ENCODE data around the gene HOXC10. TPM values are rescaled to one million over a fixed set of nuclear protein-coding genes. Genes with fewer than 3 reads are reported as not detected.

Gene HOXC10
- total RNA-seq, 1 donor from 2014 or later, result not detected

GRCh38 chr12:54039417-54040147, 54.6 kb downstream of the HOXC10 start:
- H3K4me1 ChIP-seq (ENCODE audit: insufficient read depth, low read length), result no peaks in the 10 kb centered on the region
- H3K9ac ChIP-seq (ENCODE audit: low read length), result no peak overlapping the region
- peaks cover 75% of the 10 kb centered on the region for H3K27me3 ChIP-seq (ENCODE audit: insufficient read depth, low read length)
- H3K79me2 ChIP-seq (ENCODE audit: insufficient read depth, low read length), result no peaks in the 10 kb centered on the region
- Mint-ChIP-seq H3K4me1 (ENCODE audit: low read depth, unreplicated experiment) (no peaks in the 10 kb centered on the region), H3K36me3 (ENCODE audit: low read depth, unreplicated experiment) (peaks cover 2% of the 10 kb centered on the region), H3K27me3 (ENCODE audit: low read depth, unreplicated experiment) (peaks cover 97% of the 10 kb centered on the region), H3K9me3 (ENCODE audit: unreplicated experiment) (peaks cover 22% of the 10 kb centered on the region), H3K27ac (ENCODE audit: unreplicated experiment) (no peak overlapping the region), H3K4me3 (ENCODE audit: unreplicated experiment) (no peak overlapping the region)
- no peak overlapping the region for H3K4me3 ChIP-seq (ENCODE audit: insufficient read depth, low read depth, low read length)
- peaks cover 3% of the 10 kb centered on the region for H3K9me3 ChIP-seq (ENCODE audit: insufficient read depth, low read depth, low read length)
- no peaks in the 10 kb centered on the region for H4K20me1 ChIP-seq (ENCODE audit: insufficient read depth, low read length)
- DNase-seq (ENCODE audit: low read depth) (no peak), FAIRE-seq (no peak)
- TF ChIP-seq EZH2 (IDR thresholded peaks at IDR 0.05; ENCODE audit: insufficient read depth, low read length), result no peak
- TF ChIP-seq CTCF (IDR thresholded peaks at IDR 0.05; ENCODE audit: insufficient read depth, low read depth, low read length), result no peak
- H3K4me2 ChIP-seq (ENCODE audit: low read length), result no peak overlapping the region
- H3K27ac ChIP-seq (ENCODE audit: low read depth, low read length), result no peak overlapping the region
- H2AFZ ChIP-seq (ENCODE audit: low read depth, low read length), result no peak overlapping the region
- no peaks in the 10 kb centered on the region for H3K36me3 ChIP-seq (ENCODE audit: insufficient read depth, low read length)

Small RNA genes within 50 kb of the gene (microRNA-seq; reads per million reads assigned to microRNA genes)
- gene MIR196A2, result 52.3 reads per million, percentile 58 among the genes with 10 or more reads in this experiment
- gene MIR615, result 1,693 reads per million, percentile 85 among the genes with 10 or more reads in this experiment

Other genes with a start within 250 kb of the HOXC10 start
- not detected in 2 replicates for gene CISTR, start 233.2 kb upstream of the HOXC10 start, total RNA-seq
- not detected in 2 replicates for gene HOXC13, start 46.3 kb upstream of the HOXC10 start, total RNA-seq
- not detected in 2 replicates for gene HOXC12, start 30.2 kb upstream of the HOXC10 start, total RNA-seq
- not detected in 2 replicates for gene HOXC11, start 12.0 kb upstream of the HOXC10 start, total RNA-seq
- not detected in 2 replicates for gene HOTAIR, start 10.2 kb upstream of the HOXC10 start, total RNA-seq
- gene HOXC9, start 15.0 kb downstream of the HOXC10 start, total RNA-seq, result not detected in 2 replicates
- gene HOXC8, start 23.8 kb downstream of the HOXC10 start, total RNA-seq, result not detected in 2 replicates
- gene HOXC6, start 43.3 kb downstream of the HOXC10 start, total RNA-seq, result not detected in 2 replicates
- gene HOXC5, start 47.9 kb downstream of the HOXC10 start, total RNA-seq, result not detected in 2 replicates
- not detected in 2 replicates for gene HOXC4, start 68.7 kb downstream of the HOXC10 start, total RNA-seq
- gene SMUG1, start 203.8 kb downstream of the HOXC10 start, total RNA-seq, result 22.4 and 23.8 TPM in 2 replicates

All from astrocyte (in vitro differentiated cells and primary cell).